DOHH2 (cell line): ENCODE data around the gene KLK10.

Experiments used
- EZH2phosphoT487 ChIP-seq: fragments of 200-600 bp; sonication (generic); IDR thresholded peaks from 2 replicates; pipeline ENCODE4 v1.6.1; 2017; ENCODE audit warnings: borderline replicate concordance, mild to moderate bottlenecking, antibody characterized with exemption, low read length, moderate library complexity, mixed read lengths
- TF ChIP-seq, protein P1 (sequence below): fragments of 200-600 bp; sonication (generic); IDR thresholded peaks from one replicate; pipeline ENCODE4 v1.5.1; 2014; ENCODE audit warnings: antibody characterized with exemption, mild to moderate bottlenecking, low read depth, low read length; ENCODE audit not compliant: poor library complexity, severe bottlenecking

- TF ChIP-seq, protein P1, sequence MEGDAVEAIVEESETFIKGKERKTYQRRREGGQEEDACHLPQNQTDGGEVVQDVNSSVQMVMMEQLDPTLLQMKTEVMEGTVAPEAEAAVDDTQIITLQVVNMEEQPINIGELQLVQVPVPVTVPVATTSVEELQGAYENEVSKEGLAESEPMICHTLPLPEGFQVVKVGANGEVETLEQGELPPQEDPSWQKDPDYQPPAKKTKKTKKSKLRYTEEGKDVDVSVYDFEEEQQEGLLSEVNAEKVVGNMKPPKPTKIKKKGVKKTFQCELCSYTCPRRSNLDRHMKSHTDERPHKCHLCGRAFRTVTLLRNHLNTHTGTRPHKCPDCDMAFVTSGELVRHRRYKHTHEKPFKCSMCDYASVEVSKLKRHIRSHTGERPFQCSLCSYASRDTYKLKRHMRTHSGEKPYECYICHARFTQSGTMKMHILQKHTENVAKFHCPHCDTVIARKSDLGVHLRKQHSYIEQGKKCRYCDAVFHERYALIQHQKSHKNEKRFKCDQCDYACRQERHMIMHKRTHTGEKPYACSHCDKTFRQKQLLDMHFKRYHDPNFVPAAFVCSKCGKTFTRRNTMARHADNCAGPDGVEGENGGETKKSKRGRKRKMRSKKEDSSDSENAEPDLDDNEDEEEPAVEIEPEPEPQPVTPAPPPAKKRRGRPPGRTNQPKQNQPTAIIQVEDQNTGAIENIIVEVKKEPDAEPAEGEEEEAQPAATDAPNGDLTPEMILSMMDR: no peak
- no peak for TF ChIP-seq EZH2phosphoT487
These were observed 3.7 kb downstream of the KLK10 start for GRCh38 chr19:51015691-51016267.
